HG02840 (cell line): ENCODE data around the gene GPATCH1.
"Not testable (repeated sequence)": the region's sequence is repeated elsewhere in the genome, so short reads cannot be mapped to it uniquely, and the experiment has no call there.

Experiments
- ATAC-seq: cut with Tn5 transposase; IDR thresholded peaks from one replicate; pipeline ENCODE4 v1.9.1; 2021; ENCODE audit warnings: mild to moderate bottlenecking, moderate library complexity, moderate number of reproducible peaks; ENCODE audit not compliant: unreplicated experiment, low FRiP score

Gene GPATCH1

DNA sequence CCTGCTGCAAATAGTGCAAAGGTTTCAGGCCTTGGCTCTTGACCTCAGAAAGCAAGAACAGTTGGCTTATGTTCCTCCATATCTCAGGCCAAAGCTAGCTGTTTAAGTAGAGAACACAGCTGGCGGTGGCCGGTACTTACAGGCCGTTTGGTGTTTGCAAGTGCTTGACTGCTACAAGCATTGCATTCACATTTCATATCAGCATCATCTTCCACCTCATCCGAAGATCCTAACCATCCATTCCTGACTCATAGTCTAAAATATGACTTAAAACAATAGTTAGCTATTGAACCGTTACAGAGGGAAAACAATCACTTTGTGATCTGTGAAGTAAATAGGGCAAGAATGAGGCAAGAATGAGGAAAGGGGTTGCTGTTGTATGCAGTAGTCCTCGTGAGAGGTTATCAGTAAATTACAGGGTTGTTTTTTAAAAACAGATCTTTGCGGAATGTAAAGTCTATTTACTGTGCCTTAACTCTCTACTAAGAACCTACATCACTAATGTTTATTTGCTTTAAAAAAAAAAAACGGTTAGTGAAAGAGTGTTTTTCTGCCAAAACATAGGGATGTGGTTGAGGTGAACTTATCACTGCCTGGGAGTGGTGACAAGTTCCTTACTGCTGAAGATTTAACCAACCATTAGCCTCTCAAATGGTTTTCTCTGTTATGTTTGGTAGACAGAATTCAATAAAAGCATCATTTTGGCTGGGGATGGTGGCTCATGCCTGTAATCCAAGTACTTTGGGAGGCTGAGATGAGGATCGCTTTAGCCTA, 29.3 kb downstream of the GPATCH1 start:
- no peak for ATAC-seq

DNA sequence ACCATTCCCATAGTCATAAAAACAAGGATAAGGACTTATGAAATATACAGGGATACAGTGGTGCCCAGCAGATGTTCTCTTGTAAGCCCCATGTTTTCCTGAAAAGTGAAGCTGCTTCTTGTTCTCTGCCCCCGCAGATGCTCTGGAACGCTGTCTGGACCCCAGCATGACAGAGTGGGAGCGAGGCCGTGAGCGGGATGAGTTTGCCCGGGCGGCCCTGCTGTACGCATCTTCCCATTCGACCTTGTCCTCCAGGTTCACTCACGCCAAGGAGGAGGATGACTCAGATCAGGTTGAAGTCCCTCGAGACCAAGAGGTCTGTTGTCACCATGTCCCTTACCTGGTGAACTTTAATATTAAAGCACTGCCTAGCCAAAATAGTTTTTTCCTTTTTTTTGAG, 30.6 kb downstream of the GPATCH1 start:
- no peak for ATAC-seq

DNA sequence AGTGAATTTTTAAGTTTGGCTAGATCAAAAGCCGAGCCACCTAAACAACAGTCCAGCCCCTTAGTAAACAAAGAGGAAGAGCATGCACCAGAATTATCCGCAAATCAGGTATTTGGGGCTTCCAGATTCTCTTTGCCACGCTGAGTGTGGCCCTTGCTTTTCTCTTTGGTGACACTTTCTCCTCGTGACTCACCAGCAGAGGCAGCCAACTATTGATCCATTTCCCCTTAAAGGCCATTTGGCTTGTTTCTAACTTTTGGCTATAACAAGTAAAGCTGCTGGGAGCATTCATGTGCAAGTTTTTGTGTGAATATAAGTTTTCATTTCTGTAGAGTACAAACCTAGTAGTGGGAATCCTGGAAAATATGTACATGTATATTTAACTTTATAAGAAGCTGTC, 33.3 kb downstream of the GPATCH1 start:
- ATAC-seq, result no peak

DNA sequence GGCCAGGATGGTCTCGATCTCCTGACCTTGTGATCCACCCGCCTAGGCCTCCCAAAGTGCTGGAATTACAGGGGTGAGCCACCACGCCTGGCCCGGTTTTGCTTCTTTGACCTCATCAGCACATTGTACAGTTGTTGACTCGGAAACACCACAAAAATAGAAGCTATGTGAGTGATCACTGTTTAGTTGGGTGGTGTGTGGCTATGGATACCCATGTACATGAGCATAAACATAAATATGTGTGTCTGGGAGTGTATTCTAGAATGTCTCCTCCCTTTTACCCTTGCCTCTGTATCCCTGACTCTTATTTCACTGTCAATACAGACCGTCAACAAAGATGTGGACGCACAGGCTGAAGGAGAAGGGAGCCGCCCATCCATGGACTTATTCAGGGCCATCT, 36.5 kb downstream of the GPATCH1 start:
- no peak for ATAC-seq

DNA sequence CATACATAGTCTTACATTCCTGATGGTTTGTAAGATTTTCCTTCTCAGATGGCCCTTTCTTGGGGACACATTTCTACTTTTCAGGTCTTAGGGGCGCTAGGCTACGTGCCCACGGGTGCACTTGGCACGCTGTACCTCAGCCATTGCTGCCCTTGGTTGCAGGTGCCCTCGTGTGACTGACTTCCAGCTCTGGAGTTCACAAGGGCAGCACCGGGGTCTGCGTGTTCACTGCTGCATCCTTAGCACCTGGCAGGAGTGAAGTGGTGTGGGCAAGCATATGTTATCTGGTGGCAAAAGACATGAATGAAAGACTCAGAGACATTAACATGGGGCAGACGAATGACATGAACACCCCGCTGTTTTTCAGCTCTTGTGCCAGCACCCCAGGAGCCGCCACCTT, 37.7 kb downstream of the GPATCH1 start:
- ATAC-seq, result no peak

DNA sequence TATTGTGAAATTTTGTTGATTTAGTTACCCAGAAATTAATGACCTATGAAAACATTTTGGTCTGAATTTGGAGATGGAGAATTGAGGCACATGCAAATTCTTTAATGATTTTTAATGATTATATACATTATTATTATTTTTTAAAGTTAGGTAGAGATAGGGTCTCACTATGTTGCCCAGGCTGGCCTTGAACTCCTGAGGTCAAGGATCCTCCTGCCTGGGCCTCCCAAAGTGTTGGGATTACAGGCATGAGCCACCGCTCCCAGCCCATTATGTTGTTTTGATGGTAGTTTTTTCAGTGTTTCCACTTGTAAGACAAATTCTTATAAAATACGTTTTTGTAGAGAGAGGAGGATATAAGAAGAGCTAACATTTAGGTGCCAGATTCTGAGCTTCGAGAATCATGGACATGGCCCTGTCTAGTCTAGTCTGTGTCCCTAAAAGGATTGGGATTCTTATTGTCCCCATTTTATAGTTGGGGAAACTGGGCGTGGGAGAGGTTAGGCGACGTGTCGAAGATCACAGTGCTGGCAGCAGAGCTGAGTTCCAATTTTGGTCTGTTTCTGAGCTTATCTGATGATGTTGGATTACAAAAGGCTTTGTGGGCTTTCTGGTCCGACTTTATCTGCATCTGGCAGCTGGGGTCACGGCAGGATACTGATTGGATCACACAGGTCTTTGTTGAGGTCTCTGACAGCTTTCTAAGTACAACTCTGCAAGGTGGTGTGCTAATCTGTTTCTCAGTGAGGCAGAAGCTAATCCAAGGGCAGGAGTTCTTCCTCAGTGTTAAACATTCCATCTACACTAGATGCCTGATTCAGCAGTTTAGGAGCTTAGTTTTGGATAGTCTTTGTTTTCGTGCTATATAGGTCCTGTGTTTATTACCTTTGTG, 43.5 kb downstream of the GPATCH1 start:
- ATAC-seq, result no peak

DNA sequence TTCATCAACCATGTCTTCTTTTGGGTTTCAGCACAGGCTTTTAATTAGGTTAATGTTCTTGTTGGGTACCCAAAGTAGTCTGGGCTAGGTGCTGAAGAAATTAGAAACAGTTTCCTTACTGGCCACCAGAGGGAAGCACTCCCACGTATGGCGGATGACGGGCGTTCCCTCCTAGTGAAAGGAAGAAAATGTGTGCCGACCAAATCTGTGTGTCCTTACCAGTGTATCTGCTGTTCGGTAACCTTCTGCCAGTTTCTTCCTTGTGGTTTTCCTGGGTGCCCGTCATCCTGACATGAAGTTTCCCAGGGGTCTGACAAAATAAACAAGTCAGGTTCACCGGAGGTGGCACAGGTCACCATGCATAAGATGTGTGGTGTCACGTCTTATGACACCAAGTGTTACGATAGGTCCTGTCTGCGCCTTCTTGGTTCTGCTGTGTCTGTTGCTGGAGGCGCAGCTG, 45.0 kb downstream of the GPATCH1 start:
- no peak for ATAC-seq

DNA sequence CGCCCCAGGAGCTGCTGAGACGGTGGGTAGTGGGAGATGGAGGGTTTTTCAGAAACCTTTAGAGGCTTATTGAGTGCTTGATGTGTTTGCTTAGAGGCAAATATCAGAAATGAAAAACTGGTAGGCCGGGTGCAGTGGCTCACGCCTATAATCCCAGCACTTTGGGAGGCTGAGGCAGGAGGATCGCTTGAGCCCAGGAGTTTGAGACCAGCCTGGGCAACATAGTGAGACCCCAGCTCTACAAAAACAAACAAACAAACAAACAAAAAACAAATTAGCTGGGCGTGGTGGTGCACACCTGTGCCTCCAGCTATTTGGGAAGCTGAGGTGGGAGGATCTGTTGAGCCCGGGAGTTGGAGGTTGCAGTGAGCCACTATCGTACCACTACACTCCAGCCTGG, 45.7 kb downstream of the GPATCH1 start:
- ATAC-seq, result not testable (repeated sequence)

DNA sequence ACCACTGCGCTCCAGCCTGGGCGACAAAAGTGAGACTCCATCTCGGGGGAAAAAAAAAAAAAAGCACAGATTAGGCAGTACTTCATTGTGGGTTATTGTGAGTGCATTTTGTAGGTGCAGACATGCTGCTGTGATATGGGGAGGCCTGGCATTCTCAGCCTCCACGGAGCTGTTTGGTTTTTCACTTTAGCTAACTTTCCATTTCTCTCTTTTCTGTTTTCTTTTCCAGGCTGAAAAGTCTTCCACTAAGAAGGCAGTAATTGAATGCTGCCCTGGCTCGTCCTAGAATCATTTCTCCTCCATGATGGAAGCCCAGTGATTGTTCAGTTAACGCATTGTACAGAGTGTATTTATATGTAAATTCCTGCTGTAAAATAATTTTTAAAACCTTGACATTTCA, 48.9 kb downstream of the GPATCH1 start:
- ATAC-seq, result no peak

DNA sequence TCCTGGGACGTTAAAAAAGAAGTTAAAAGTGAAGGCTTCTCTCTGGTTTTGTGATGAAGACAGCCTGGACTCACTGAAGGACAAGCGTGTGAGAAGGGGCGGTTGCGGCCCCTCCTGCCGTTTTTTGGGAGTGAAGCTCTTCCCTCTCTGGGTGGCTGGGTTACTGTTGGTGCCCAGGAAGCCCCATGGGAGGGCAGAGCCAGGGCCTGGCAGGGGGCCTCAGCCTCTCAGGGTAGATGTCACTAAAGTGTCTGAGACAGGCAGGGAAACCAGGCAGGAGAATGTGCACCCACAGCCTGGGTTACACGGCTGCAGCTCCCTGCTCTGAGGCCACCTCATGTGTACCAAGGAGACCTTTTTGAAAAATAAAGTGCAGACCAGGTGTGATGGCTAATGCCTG, 49.5 kb downstream of the GPATCH1 start:
- no peak for ATAC-seq

DNA sequence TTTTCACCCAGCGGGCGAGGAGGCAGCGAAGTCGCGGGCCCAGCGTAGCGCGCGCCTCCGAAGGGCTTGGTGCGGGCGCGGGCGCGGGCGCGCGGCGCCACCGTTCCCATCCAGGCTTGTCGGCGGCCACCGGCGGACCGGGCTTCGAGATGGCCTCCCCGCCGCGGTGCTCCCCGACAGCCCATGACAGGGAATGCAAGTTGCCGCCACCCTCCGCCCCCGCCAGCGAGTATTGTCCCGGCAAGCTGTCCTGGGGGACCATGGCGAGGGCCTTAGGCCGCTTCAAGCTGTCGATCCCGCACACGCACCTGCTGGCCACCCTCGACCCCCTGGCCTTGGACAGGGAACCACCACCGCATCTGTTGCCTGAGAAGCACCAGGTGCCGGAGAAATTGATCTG, 51.0 kb downstream of the GPATCH1 start, which contains the start of gene WDR88:
Gene WDR88 (plus strand): TSS at position 94 of the 400 bp plus-strand sequence. CDS start 56 bp downstream, at position 150.
- no peak for ATAC-seq

DNA sequence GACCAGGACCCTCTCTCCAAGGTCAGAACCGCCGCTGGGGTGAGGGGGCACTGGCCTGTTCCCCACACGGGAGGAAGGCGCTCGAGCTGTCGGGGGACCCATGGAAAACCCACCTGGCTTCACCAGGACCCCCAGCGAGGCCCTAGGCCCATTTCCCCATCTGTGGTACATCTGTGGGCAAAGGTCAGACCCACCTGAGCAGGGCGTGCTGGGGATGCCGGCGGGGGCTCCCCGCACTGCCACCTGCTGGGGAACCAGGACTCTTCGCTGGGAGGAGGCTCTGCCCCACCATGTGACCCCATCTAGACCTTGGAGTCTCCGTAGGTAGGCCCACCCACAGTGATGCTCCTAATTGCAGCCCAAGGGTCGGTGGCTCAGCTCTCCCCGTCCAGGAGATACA, 51.4 kb downstream of the GPATCH1 start:
- no peak for ATAC-seq

DNA sequence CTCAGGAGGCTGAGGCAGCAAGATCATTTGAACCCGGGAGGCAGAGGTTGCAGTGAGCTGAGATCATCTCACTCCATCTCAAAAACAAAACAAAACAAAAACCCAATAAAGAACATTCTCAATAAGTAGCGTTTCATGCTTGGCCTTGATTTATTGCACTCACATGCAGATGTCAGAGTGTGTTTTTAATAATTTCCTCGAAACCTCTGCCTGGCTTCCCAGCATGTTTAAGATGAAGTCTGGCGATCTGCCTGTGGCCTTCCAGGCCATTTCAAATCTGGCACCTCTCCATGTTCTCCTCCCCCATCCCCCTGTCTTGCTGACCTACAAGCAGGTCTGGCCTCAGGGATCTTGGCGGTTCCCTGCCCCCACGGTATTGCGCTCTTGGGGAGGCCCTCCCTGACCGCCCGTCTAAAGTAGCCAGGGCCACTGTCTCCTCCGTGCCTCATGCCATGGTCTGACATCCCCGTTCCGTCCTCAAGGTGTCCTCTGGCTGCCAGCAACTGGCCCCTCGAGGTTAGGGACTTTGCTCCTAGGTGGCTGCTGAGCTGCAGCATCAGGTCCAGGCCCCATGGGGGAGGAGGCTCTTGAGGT, 52.6 kb downstream of the GPATCH1 start:
- ATAC-seq, result no peak

DNA sequence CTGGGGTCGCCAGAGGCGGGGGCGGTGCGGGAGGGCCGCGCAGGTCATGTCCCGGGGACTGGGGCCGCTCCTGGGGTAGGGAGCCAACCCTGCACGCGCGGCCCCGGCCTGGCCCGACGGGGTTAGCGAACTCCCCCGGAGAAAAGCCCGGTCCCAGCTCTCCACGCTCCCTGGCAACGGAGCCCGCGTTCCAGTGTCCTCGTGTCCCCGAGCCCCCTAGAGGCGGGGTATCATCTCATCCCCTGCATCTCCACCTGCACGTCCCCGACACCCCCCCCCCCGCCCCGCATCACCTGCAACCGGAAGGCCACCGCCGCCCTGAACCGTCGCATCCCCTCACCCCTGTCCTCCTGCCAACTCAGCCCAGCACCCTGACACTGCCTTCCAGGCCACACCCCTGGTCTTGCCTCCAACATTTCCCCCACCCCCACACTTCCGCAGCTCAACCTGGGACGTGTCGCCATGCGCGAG, 53.6 kb downstream of the GPATCH1 start:
- ATAC-seq, result no peak

DNA sequence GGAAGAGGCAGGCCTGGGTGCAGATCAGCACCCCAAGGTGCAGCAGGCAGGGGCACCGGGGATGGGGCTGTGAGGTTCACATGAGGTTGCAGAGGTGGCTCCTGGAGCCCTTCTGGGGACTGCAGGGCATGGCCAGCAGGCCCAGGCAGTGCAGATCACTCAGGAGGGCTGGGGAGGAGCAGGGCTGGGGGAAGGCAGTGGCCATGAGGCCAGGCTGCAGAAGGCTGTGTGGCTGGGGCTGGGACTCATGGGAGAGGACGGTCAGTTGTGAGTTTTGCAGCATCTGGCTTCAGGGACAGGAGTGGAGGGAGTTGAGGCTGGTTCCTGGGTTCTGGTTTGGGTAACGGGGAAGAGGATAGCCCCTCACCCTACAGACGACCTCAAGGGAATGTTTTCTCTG, 58.2 kb downstream of the GPATCH1 start:
- no peak for ATAC-seq

DNA sequence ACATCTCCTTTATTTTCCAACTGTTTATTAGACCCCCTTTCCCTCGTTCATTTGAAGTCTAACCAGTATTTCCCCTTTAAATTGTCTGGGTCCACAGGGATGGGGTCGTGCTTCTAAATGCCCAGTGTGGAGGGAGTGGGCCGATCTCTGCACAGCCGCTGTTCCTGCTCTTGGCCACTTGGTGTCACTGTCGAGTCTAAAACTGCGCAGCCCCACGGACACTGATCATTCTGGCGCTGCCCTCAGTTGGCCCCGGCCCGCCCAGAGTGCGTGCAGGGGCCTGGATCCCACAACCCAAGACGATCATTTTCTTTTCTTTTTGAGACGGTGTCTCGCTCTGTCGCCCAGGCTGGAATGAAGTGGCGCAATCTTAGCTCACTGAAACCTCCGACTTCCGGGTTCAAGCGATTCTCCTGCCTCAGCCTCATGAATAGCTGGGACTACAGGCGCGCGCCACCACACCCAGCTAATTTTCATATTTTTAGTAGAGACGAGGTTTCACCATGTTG, 63.0 kb downstream of the GPATCH1 start:
- no peak for ATAC-seq

DNA sequence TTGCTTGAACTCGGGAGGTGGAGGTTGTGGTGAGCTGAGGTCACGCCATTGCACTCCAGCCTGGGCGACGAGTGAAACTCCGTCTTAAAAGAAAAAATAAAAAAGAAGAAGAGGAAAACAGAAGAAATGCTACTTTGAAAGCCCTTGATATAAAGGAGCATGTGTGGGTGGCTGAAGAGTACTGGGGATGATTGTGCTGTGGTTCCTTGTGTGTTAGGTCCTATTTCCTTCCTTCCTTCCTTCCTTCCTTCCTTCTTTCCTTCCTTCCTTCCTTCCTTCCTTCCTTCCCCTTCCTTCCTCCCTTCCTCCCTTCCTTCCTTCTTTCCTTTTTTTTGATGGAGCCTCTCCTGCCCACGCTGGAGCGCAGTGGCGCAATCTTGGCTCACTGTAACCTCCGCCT, 65.2 kb downstream of the GPATCH1 start:
- no peak for ATAC-seq

DNA sequence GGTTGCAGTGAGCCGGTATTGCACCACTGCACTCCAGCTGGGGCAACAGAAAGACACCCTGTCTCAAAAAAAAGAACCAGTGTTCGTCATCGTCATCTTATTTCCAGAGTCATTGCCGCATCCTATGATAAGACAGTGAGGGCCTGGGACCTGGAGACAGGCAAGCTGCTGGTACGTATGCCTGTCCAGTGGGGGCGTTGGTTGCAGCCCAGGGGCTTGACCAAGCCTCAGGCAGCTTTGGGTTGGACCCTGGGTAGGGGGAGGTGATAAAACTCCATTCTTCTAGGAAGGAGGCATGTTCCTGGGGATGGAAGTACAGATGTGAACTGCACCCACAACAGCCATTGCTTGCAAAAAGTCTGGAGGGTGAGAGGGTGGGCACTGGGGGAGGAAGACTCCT, 66.6 kb downstream of the GPATCH1 start:
- no peak for ATAC-seq

DNA sequence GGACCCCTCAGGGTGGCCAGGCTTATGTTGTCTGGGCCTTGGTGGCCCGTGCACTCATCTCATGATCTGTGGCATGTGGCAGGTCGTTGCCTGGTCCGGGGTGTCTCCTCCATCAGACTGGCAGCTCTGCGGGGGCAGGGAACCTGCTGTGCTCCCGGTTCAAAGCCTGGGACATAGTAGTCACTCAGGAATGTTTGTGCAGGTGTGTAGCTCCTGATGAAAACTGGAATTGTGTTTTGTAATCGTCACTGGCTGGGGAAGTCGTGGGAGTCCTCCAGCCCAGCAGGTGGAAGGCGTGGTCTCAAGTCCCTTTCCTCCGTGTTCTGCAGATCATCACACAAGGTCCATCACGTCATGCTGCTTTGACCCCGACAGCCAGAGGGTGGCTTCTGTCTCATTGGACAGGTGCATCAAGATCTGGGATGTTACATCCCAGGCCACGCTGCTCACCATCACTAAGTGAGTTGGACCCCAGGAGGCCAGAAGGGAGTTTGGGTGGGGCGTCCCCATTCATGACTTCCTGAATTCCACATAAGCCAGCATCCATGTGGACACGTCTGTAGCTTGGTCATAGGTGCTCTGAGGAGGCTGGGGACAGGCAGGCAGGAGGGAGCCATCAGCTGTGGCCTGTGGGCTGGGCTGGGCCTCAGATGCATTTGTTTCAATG, 70.0 kb downstream of the GPATCH1 start:
- ATAC-seq, result no peak

DNA sequence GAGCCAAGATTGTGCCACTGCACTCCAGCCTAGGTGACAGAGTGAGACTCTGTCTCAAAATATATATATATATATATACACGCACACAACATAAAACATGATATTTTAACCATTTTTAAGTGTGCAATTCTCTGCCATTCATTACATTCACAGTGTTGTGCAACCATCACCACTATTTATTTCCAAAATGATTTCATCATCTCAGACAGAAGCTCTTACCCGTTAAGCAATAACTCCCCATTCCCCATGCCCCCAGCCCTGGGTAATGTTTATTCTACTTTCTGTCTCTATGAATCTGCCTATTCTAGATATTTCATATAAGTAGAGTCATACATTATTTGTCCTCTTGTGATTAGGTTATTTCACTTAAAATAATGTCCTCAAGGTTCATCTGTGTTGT, 71.2 kb downstream of the GPATCH1 start:
- no peak for ATAC-seq
